ENCODE data around the gene MFN2.

- TF ChIP-seq EZH2 (IDR thresholded peaks at IDR 0.05; ENCODE audit: borderline replicate concordance, insufficient read depth, low read length, poor library complexity, severe bottlenecking) (no peak), EP300 (conservative IDR thresholded peaks at IDR 0.05; ENCODE audit: poor library complexity, severe bottlenecking) (no peak), REST (IDR thresholded peaks at IDR 0.05; ENCODE audit: borderline replicate concordance) (no peak)
Measured at GRCh38 chr1:12031039-12031980, 51.1 kb downstream of the MFN2 start.

All from neural cell (in vitro differentiated cells).